ENCODE measurements around the gene GHRL.

GHRL gene

DNA sequence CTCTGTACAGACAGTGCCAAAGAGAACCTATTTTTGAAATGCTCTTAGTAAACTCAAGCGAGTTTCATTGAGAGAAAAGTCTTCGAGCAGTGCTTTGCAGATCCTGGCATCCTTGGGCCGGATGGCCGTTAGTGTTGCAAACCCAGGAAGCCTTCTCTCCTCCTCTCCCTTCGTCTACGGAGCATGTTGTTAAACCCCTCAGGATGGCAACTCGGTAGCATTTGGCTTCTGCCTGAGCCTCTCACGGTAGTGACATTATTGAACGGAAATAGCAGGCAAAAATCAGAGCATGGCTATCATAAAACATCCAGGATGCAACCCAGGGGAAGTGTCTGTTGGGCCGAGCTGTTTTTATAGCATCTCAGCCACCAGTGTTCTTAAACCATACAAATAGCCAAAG lies 34.8 kb upstream of the GHRL start:
- H3K4me3 ChIP-seq (ENCODE audit: insufficient read depth, low read depth, low read length): no peak overlapping the region
- H3K27ac ChIP-seq (ENCODE audit: insufficient read depth, low read depth, low read length, poor library complexity, severe bottlenecking): no peak overlapping the region
- H3K9me3 ChIP-seq (ENCODE audit: control insufficient read depth, low read length): no peaks in the 10 kb centered on the region
- no peaks in the 10 kb centered on the region for H3K36me3 ChIP-seq (ENCODE audit: control insufficient read depth, insufficient read depth, low read length)
- peaks cover 13% of the 10 kb centered on the region for H3K27me3 ChIP-seq (ENCODE audit: control insufficient read depth, insufficient read depth, low read length, poor library complexity, severe bottlenecking)
- WGBS, 2 experiments: 85 to 89% methylated on average over 10 of the region's 10 CpGs
- H3K4me1 ChIP-seq (ENCODE audit: control insufficient read depth, insufficient read depth, low read length): no peaks in the 10 kb centered on the region

DNA sequence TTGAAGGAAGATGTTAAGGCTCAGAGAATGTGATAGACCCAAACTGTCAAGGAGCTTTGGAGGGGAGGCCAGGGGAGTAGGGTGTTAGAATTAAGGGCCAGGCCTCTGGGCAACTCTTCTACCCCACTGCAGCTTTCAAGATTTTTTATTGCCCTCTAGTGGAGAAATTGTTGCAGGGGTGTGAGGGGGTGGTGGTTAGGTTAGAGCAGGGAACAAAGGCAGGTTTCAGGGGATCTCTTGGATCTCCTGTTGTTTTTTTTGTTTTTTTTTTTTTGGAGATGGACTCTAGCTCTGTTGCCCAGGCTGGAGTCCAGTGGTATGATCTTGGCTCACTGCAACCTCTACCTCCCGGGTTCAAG lies 29.6 kb upstream of the GHRL start:
- WGBS, 2 experiments: 85 to 94% methylated on average over 1 of the region's 1 CpG
- H3K27me3 ChIP-seq (ENCODE audit: control insufficient read depth, insufficient read depth, low read length, poor library complexity, severe bottlenecking): peaks cover 9% of the 10 kb centered on the region
- peaks cover 6% of the 10 kb centered on the region for H3K36me3 ChIP-seq (ENCODE audit: control insufficient read depth, insufficient read depth, low read length)
- no peaks in the 10 kb centered on the region for H3K9me3 ChIP-seq (ENCODE audit: control insufficient read depth, low read length)
- no peak overlapping the region for H3K27ac ChIP-seq (ENCODE audit: insufficient read depth, low read depth, low read length, poor library complexity, severe bottlenecking)
- no peaks in the 10 kb centered on the region for H3K4me1 ChIP-seq (ENCODE audit: control insufficient read depth, insufficient read depth, low read length)
- H3K4me3 ChIP-seq (ENCODE audit: insufficient read depth, low read depth, low read length): no peak overlapping the region

- Histone ChIP-seq H3K36me3 (ENCODE audit: control insufficient read depth, insufficient read depth, low read length) (peaks cover 7% of the 10 kb centered on the region), H3K9me3 (ENCODE audit: control insufficient read depth, low read length) (no peaks in the 10 kb centered on the region), H3K4me1 (ENCODE audit: control insufficient read depth, insufficient read depth, low read length) (no peaks in the 10 kb centered on the region), H3K27ac (ENCODE audit: insufficient read depth, low read depth, low read length, poor library complexity, severe bottlenecking) (no peak overlapping the region), H3K27me3 (ENCODE audit: control insufficient read depth, insufficient read depth, low read length, poor library complexity, severe bottlenecking) (peaks cover 6% of the 10 kb centered on the region), H3K4me3 (ENCODE audit: insufficient read depth, low read depth, low read length) (no peak overlapping the region)
- 94 to 95% methylated on average over 8 of the region's 8 CpGs for WGBS, 2 experiments
Measured at GRCh38 chr3:10321630-10322351, 29.0 kb upstream of the GHRL start.

GRCh38 chr3:10320320-10320677 lies 27.6 kb upstream of the GHRL start:
- Histone ChIP-seq H3K27ac (ENCODE audit: insufficient read depth, low read depth, low read length, poor library complexity, severe bottlenecking) (peak overlapping the region; percentile 47), H3K27me3 (ENCODE audit: control insufficient read depth, insufficient read depth, low read length, poor library complexity, severe bottlenecking) (no peaks in the 10 kb centered on the region), H3K9me3 (ENCODE audit: control insufficient read depth, low read length) (no peaks in the 10 kb centered on the region), H3K36me3 (ENCODE audit: control insufficient read depth, insufficient read depth, low read length) (peaks cover 12% of the 10 kb centered on the region), H3K4me1 (ENCODE audit: control insufficient read depth, insufficient read depth, low read length) (no peaks in the 10 kb centered on the region), H3K4me3 (ENCODE audit: insufficient read depth, low read depth, low read length) (peak overlapping the region; percentile 100)
- WGBS, 2 experiments: 0 to 1% methylated on average over 9 of the region's 9 CpGs

GRCh38 chr3:10319804-10320203 lies 27.1 kb upstream of the GHRL start:
- Histone ChIP-seq H3K27ac (ENCODE audit: insufficient read depth, low read depth, low read length, poor library complexity, severe bottlenecking) (no peak overlapping the region), H3K27me3 (ENCODE audit: control insufficient read depth, insufficient read depth, low read length, poor library complexity, severe bottlenecking) (no peaks in the 10 kb centered on the region)
- WGBS, 2 experiments: 18 to 23% methylated on average over 3 of the region's 3 CpGs

DNA sequence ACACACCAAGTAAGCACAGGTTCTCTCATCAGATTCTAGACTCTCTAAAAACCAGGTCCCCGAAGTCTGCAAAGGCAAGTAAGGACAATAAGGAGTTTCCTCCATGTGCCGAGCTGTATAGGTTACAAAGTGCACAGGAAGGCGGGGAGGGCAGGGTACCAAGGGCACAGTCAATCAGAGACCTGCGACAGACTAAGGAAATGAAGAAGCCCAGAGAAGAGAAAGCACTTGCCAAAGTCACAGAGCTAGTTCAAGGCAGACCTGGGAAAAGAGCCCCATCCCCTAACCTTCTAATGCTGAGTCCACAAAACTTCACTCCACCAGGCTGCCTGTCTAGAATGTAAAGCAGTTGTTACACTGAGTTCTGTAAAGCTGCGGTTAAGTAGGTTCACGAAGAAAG lies 26.5 kb upstream of the GHRL start:
- Histone ChIP-seq H3K9me3 (ENCODE audit: control insufficient read depth, low read length) (no peaks in the 10 kb centered on the region), H3K4me3 (ENCODE audit: insufficient read depth, low read depth, low read length) (no peak overlapping the region), H3K4me1 (ENCODE audit: control insufficient read depth, insufficient read depth, low read length) (no peaks in the 10 kb centered on the region), H3K27ac (ENCODE audit: insufficient read depth, low read depth, low read length, poor library complexity, severe bottlenecking) (no peak overlapping the region), H3K27me3 (ENCODE audit: control insufficient read depth, insufficient read depth, low read length, poor library complexity, severe bottlenecking) (no peaks in the 10 kb centered on the region), H3K36me3 (ENCODE audit: control insufficient read depth, insufficient read depth, low read length) (peaks cover 20% of the 10 kb centered on the region)
- 81 to 89% methylated on average over 5 to 6 of the region's 6 CpGs for WGBS, 2 experiments

More at GRCh38 chr3:10319804-10320203, 27.1 kb upstream of the GHRL start:
- peak overlapping the region; percentile 100 for H3K4me3 ChIP-seq (ENCODE audit: insufficient read depth, low read depth, low read length)
- no peaks in the 10 kb centered on the region for H3K4me1 ChIP-seq (ENCODE audit: control insufficient read depth, insufficient read depth, low read length)
- H3K36me3 ChIP-seq (ENCODE audit: control insufficient read depth, insufficient read depth, low read length): peaks cover 16% of the 10 kb centered on the region
- H3K9me3 ChIP-seq (ENCODE audit: control insufficient read depth, low read length): no peaks in the 10 kb centered on the region

DNA sequence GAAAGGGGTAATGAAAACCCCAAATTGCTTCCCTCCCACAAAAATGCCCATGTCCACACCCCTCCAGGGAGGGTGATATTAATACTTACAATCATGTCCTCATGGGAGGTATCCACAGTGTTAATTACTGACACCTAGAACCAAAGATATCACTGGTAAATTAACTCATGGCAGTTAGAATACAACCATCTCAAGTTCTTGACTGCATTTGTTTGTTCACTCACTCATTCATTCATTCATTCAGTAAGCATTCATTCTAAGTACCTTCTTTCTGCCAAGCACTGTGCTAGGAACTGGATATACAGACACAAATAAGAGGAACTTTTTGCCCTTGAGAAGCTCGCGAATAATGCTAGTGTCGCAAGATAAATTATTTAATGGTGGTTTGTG lies 25.2 kb upstream of the GHRL start:
- Histone ChIP-seq H3K4me1 (ENCODE audit: control insufficient read depth, insufficient read depth, low read length) (no peaks in the 10 kb centered on the region), H3K36me3 (ENCODE audit: control insufficient read depth, insufficient read depth, low read length) (peaks cover 29% of the 10 kb centered on the region), H3K9me3 (ENCODE audit: control insufficient read depth, low read length) (no peaks in the 10 kb centered on the region), H3K4me3 (ENCODE audit: insufficient read depth, low read depth, low read length) (no peak overlapping the region), H3K27ac (ENCODE audit: insufficient read depth, low read depth, low read length, poor library complexity, severe bottlenecking) (no peak overlapping the region), H3K27me3 (ENCODE audit: control insufficient read depth, insufficient read depth, low read length, poor library complexity, severe bottlenecking) (no peaks in the 10 kb centered on the region)
- WGBS, 2 experiments: 96 to 98% methylated on average over 3 of the region's 3 CpGs

- peaks cover 34% of the 10 kb centered on the region for H3K36me3 ChIP-seq (ENCODE audit: control insufficient read depth, insufficient read depth, low read length)
- 93 to 94% methylated on average over 4 of the region's 4 CpGs for WGBS, 2 experiments
- no peak overlapping the region for H3K27ac ChIP-seq (ENCODE audit: insufficient read depth, low read depth, low read length, poor library complexity, severe bottlenecking)
Measured at GRCh38 chr3:10317311-10317960, 24.7 kb upstream of the GHRL start.

DNA sequence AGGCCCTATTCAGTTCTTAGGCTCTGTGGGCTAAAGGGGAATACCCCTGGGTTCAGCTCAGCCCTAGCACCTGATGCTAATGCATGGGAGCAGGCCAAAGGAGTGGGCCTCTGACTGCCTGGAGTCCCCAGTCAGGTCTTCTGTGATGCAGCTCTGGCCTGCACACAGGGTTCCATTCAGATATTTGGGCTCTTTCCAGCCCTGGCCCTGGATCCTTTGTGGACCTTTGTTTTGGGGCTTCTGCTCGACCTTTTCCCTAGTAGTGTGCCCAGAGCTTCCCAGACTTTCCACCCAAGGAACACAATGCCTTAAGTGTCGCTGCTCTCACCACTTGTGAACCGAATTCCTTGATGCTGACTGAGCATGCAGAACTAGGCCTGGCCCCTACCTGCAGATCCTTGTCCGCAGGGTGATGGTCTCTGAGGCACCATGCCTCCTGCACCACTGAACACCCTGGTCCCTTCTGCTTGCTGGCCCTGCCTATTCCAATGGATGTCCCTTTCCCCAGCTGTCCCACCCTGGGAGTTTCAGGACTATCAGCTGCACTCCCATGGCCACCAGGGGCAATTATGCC lies 23.1 kb upstream of the GHRL start:
- Histone ChIP-seq H3K4me3 (ENCODE audit: insufficient read depth, low read depth, low read length) (no peak overlapping the region), H3K9me3 (ENCODE audit: control insufficient read depth, low read length) (no peaks in the 10 kb centered on the region), H3K27ac (ENCODE audit: insufficient read depth, low read depth, low read length, poor library complexity, severe bottlenecking) (no peak overlapping the region), H3K36me3 (ENCODE audit: control insufficient read depth, insufficient read depth, low read length) (peaks cover 37% of the 10 kb centered on the region), H3K27me3 (ENCODE audit: control insufficient read depth, insufficient read depth, low read length, poor library complexity, severe bottlenecking) (no peaks in the 10 kb centered on the region), H3K4me1 (ENCODE audit: control insufficient read depth, insufficient read depth, low read length) (no peaks in the 10 kb centered on the region)
- WGBS, 2 experiments: 94% methylated on average over 4 of the region's 4 CpGs

More at GRCh38 chr3:10317311-10317960, 24.7 kb upstream of the GHRL start:
- H3K4me1 ChIP-seq (ENCODE audit: control insufficient read depth, insufficient read depth, low read length): no peaks in the 10 kb centered on the region
- H3K4me3 ChIP-seq (ENCODE audit: insufficient read depth, low read depth, low read length): no peak overlapping the region
- no peaks in the 10 kb centered on the region for H3K9me3 ChIP-seq (ENCODE audit: control insufficient read depth, low read length)
- no peaks in the 10 kb centered on the region for H3K27me3 ChIP-seq (ENCODE audit: control insufficient read depth, insufficient read depth, low read length, poor library complexity, severe bottlenecking)

DNA sequence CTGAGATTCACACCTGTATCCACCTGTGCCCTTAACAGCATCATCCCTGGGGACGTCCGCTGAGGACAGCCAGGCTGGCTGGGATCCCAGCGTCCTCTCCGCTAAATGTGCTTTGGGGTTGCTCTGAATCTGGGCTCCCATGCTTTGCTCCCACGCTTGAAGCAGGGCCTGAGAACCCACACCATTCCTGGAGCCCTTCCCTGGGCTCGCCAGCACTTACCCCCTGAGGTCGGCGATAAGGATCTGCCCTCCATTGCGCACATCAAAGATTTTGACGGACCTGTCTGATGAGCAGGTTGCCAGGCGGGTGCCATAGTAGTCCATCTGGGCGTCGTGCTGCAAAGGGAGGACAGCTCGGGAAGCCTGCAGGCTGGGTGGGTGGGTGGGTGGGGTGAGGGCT lies 22.4 kb upstream of the GHRL start:
- H3K4me3 ChIP-seq (ENCODE audit: insufficient read depth, low read depth, low read length): no peak overlapping the region
- no peak overlapping the region for H3K27ac ChIP-seq (ENCODE audit: insufficient read depth, low read depth, low read length, poor library complexity, severe bottlenecking)
- no peaks in the 10 kb centered on the region for H3K9me3 ChIP-seq (ENCODE audit: control insufficient read depth, low read length)
- WGBS, 2 experiments: 94 to 96% methylated on average over 12 to 14 of the region's 14 CpGs
- no peaks in the 10 kb centered on the region for H3K4me1 ChIP-seq (ENCODE audit: control insufficient read depth, insufficient read depth, low read length)
- H3K27me3 ChIP-seq (ENCODE audit: control insufficient read depth, insufficient read depth, low read length, poor library complexity, severe bottlenecking): no peaks in the 10 kb centered on the region
- peaks cover 37% of the 10 kb centered on the region for H3K36me3 ChIP-seq (ENCODE audit: control insufficient read depth, insufficient read depth, low read length)
